ENCODE data around the gene PTPRN2.
"Not testable (repeated sequence)": the region's sequence is repeated elsewhere in the genome, so short reads cannot be mapped to it uniquely, and the experiment has no call there.

PTPRN2 gene

GRCh38 chr7:158532093-158532627 is 55.5 kb downstream of the PTPRN2 start:
- no peak for DNase-seq (ENCODE audit: low spot score)

GRCh38 chr7:158531661-158532060 is 56.0 kb downstream of the PTPRN2 start:
- DNase-seq (ENCODE audit: low spot score): no peak

DNA sequence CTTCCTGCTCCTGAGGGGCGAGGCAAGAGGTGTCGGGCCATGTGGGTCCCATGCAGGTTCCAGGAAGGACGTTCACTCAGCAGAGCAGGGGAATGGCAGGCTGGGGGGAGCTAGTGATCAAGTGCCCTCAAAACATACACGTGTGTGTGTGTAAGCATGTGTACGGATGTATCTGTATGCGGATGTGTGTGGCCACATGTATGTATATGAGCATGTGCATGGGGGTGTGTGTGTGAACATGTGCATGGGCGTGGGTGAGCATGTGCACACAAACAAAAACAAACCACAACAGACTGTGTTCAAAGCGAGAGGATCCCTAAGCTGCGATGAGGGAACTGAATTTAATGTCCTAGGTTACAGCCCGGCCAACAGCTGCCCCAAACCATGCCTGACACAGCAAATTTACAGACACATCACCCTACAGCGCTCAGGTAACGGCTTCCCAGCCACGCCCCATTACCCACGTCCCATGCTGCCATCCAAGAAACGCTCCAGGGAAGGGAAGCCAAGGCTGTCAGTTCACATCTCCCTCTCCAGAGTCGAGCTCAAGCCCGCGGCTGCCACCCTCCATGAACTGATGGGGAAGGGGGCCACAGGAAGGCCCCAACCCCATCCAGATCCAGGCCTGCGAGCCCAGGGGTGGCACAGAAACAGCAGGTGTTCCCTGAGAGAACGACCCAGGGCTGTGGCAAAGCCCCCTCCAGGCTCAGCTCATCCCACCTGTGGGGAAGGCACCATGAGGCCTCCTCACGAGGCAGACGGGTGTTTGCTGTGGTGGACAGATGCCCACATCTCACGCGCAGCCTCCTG is 56.6 kb downstream of the PTPRN2 start:
- DNase-seq (ENCODE audit: low spot score): no peak

DNA sequence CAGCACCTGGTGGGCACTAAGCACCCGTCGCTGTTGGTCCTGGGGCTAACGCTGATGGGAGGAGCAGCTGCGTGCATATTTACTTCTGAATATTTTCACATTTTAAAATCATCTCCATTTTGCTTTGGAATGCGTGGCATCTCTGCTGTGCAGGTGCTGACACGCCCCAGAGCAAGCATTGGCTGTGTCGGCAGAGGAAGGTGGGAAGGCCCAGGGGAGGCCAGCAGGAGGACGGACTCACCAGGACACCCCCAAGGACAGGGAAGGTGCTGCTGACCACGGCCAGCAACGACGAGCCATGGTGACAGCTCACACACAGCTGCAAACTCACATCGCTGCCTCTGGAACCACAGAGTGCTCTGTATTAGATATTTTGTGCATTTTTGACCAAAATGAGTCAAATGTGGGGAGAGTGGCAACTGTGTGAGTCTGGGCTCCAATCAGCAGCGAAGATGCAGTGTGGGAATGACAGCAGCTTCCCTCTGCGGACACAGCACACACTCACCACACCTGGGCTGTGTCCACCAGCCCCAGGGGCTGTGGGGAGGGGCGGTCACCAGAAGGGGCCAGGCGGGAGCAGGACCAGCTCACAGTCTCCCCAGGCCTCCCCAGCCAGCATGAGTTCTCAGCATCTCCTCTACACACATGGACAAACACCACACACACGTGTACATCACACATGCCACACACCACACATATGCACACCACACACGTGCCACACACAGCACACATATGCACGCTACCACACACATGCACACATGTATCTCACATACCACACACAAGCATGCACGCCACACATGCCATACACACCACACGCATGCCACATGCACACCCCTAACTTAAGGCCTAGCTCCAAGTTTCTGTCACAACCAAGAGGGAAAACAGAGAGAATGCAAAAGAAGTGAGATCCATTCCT is 58.2 kb downstream of the PTPRN2 start:
- DNase-seq (ENCODE audit: low spot score): no peak

- no peak for DNase-seq (ENCODE audit: low spot score)
These were observed 59.6 kb downstream of the PTPRN2 start for GRCh38 chr7:158527915-158528502.

- DNase-seq (ENCODE audit: low spot score): no peak
These were observed 60.1 kb downstream of the PTPRN2 start for GRCh38 chr7:158527495-158527894.

- DNase-seq (ENCODE audit: low spot score): no peak
These were observed 60.6 kb downstream of the PTPRN2 start for GRCh38 chr7:158527038-158527437.

- DNase-seq (ENCODE audit: low spot score): no peak
These were observed 61.1 kb downstream of the PTPRN2 start for GRCh38 chr7:158526531-158526930.

DNA sequence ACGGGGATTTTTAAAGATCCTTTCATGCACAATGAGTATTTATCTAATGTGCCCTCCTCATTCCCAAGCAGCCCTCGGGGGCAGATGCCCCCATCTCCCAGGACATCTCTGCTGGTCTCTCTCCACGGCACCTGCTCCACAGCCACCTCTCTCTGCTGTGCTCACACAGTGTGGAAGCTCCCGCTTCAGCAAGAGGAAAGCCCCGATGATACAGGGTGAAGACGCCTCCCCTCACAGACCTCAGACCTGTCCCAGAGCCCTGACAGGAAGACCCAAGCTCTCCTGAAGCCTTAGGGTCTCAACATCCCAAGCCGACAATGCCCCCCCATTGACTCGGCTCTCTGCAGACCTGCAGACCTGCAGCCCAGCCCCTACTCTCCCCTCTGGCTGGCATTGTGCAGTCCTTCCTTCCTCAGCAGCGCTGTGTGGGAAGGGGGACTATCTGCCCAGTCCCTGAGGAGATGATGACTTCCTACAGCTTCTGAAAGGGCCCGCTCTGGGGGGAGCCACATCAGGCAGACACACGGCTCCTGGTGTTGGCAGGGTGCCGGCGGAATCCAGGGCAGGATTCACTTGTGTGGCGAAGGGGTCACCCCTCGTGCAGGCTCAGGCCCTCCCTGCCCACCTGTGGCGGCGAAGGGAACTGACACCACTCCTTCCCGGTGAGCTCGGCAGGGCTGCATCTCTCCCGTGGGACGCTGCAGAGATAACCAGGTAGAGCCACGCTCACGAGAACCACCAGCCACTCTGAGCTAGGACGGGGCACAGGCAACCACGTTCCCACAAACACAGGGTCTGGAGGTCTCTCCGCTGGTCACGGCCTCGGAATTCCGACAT is 61.8 kb downstream of the PTPRN2 start:
- no peak for DNase-seq (ENCODE audit: low spot score)

GRCh38 chr7:158524749-158525635 is 62.6 kb downstream of the PTPRN2 start:
- no peak for DNase-seq (ENCODE audit: low spot score)

GRCh38 chr7:158524286-158524685 is 63.3 kb downstream of the PTPRN2 start:
- DNase-seq (ENCODE audit: low spot score): not testable (repeated sequence)

- DNase-seq (ENCODE audit: low spot score): not testable (repeated sequence)
These were observed 63.7 kb downstream of the PTPRN2 start for GRCh38 chr7:158523877-158524276.

DNA sequence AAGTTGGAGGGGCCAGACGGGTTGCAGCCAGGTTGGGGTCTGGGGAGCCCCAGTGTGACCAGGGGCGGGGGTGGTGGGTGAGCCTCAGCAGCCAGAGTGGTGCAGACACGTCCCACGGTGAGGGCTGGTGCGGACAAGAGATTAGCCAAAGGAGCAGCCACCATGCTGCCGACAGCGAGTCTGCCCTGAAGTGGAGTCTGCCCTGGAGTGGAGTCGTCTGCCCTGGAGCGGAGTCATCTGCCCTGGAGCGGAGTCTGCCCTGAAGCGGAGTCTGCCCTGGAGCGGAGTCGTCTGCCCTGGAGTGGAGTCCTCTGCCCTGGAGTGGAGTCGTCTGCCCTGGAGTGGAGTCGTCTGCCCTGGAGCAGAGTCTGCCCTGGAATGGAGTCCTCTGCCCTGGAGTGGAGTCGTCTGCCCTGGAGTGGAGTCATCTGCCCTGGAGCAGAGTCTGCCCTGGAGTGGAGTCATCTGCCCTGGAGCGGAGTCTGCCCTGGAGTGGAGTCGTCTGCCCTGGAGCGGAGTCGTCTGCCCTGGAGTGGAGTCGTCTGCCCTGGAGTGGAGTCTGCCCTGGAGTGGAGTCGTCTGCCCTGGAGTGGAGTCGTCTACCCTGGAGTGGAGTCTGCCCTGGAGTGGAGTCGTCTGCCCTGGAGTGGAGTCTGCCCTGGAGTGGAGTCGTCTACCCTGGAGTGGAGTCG is 64.3 kb downstream of the PTPRN2 start:
- not testable (repeated sequence) for DNase-seq (ENCODE audit: low spot score)

DNA sequence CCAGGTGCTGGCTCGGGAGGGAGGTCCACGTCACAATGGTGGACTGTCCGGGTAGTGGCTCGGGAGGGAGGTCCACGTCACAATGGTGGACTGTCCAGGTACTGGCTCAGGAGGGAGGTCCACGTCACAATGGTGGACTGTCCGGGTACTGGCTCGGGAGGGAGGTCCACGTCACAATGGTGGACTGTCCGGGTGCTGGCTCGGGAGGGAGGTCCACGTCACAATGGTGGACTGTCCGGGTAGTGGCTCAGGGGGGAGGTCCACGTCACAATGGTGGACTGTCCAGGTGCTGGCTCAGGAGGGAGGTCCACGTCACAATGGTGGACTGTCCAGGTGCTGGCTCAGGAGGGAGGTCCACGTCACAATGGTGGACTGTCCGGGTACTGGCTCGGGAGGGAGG is 65.8 kb downstream of the PTPRN2 start:
- DNase-seq (ENCODE audit: low spot score): not testable (repeated sequence)

DNA sequence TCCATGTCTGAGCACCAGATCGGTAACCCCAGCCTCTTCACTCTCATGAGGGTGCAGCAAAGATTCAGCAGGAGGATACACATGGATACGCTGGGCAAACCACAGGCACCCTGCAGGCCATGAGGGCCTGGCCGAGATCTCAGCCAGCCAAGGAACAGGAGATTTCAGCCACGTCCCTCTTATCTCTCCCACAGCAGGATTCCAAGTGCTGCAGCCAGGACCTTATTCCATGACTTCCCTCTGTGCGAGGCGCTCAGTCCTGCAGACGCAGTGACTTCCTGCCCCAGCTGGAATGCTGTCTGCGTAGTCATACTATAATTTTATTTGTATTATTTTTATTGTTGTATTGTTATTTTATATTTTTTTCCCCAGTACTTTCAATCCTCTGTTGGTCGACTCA is 66.8 kb downstream of the PTPRN2 start:
- DNase-seq (ENCODE audit: low spot score): no peak

- no peak for DNase-seq (ENCODE audit: low spot score)
These were observed 67.9 kb downstream of the PTPRN2 start for GRCh38 chr7:158519633-158520174.

- no peak for DNase-seq (ENCODE audit: low spot score)
These were observed 68.5 kb downstream of the PTPRN2 start for GRCh38 chr7:158518980-158519632.

GRCh38 chr7:158517571-158517970 is 70.1 kb downstream of the PTPRN2 start:
- DNase-seq (ENCODE audit: low spot score): no peak

DNA sequence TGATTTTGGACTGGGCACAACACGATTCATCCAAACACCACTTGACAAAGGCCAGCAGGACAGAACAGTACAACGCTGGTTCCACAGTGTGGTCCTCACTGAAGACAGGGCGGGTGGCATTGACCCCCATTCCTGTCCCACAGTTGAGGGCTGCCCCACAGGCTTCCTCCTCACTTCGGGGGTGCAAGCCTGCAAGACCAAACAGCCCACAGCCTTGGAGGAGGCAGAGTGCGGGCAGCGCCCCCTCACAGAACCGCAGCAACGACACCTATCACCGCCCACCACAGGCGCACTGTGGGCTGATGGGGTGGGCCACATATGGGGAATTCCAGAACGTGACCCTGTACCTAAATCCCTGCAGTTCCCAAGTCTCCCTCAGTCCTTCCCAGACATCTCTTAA is 70.6 kb downstream of the PTPRN2 start:
- no peak for DNase-seq (ENCODE audit: low spot score)

Data from putamen (tissue), 1 donor.